Measurements from ENCODE around the gene TMEM63C.

DNA sequence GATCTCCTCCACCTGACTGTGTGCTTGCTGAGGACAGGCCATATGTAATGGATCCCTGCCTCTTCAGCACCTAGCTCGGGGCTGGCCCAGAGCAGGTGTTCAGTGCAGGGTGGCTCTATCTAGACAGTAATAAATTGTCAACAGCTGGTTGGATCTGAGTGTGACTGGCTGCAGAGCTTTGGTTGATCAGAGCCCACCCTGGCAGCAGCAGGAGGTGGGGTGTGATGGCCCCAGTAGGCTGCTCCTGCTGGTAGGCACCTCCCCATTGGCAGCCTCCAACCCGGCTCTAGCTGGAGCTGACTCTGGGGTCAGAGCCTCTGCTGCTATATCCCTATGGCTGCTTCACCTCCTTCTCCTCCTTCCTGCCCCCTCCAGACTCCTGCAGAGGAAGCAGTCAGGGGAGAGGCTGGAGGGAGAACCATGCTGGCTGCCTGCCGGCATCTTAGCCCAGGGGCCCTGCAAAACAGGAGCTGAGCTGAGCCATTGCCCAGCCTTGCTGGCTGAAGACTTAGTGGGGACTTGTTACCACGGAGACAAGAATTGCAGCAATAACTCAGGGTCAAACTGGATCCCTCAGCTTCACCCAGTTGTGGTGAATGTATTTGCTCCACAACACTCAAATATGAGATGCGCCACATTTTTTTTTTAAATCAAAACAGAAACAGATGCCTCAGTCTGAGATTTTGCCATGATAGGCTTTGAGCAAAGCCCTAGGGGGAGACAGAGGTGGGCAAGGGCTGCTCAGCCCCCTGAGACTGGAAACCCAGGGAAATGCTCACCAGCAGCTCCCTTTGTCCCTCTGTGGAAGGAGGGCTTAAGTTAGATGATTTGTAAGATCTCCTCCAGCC, 22.2 kb downstream of the TMEM63C start:
- TF ChIP-seq POLR2A (IDR thresholded peaks at IDR 0.05): no peak
- TF ChIP-seq, protein P1, sequence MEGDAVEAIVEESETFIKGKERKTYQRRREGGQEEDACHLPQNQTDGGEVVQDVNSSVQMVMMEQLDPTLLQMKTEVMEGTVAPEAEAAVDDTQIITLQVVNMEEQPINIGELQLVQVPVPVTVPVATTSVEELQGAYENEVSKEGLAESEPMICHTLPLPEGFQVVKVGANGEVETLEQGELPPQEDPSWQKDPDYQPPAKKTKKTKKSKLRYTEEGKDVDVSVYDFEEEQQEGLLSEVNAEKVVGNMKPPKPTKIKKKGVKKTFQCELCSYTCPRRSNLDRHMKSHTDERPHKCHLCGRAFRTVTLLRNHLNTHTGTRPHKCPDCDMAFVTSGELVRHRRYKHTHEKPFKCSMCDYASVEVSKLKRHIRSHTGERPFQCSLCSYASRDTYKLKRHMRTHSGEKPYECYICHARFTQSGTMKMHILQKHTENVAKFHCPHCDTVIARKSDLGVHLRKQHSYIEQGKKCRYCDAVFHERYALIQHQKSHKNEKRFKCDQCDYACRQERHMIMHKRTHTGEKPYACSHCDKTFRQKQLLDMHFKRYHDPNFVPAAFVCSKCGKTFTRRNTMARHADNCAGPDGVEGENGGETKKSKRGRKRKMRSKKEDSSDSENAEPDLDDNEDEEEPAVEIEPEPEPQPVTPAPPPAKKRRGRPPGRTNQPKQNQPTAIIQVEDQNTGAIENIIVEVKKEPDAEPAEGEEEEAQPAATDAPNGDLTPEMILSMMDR (IDR thresholded peaks at IDR 0.05): no peak
